HepG2 (cell line): ENCODE data around the gene FBXO33. TPM values are rescaled to one million over a fixed set of nuclear protein-coding genes. Genes with fewer than 3 reads are reported as not detected.
A peak's percentile ranks its signal among the peaks of the same experiment; 100 is the strongest.

Experiments
- FOXO1 ChIP-seq: sonication (generic); formaldehyde crosslinking; IDR thresholded peaks from 2 replicates; pipeline ENCODE4 v1.4.0; 2020; ENCODE audit warnings: missing genetic modification reagents
- KLF11 ChIP-seq: IDR thresholded peaks from 2 replicates; pipeline ENCODE4 v1.6.1; 2016; ENCODE audit warnings: missing compliant biosample characterization
- TARDBP ChIP-seq: sonication (generic); formaldehyde crosslinking; IDR thresholded peaks from 2 replicates; pipeline ENCODE4 v1.8.0; 2022; ENCODE audit warnings: mild to moderate bottlenecking, missing genetic modification reagents
- ZFP90 ChIP-seq: sonication (generic); formaldehyde crosslinking; IDR thresholded peaks from 2 replicates; pipeline ENCODE4 v1.8.0; 2022; ENCODE audit warnings: missing genetic modification reagents, mild to moderate bottlenecking, inconsistent platforms, borderline replicate concordance
- ZMYM4 ChIP-seq: sonication (generic); formaldehyde crosslinking; IDR thresholded peaks from 2 replicates; pipeline ENCODE4 v1.8.1; 2023; ENCODE audit warnings: mild to moderate bottlenecking, missing genetic modification reagents
- ZNF451 ChIP-seq: sonication (generic); formaldehyde crosslinking; IDR thresholded peaks from 2 replicates; pipeline ENCODE4 v1.5.0; 2020; ENCODE audit warnings: mild to moderate bottlenecking, missing genetic modification reagents
- ZNF564 ChIP-seq: sonication (generic); formaldehyde crosslinking; IDR thresholded peaks from 2 replicates; pipeline ENCODE4 v1.8.1; 2023; ENCODE audit warnings: mild to moderate bottlenecking, missing genetic modification reagents
- polyA plus RNA-seq, 8 experiments: library from polyadenylated mRNA; depleted of rRNA in 3 of 8; stranded (reverse) in 7 of 8; unstranded in 1 of 8; fragments of >200 nt; fragmentation: Illumina TruSeq in 4 of 8; extraction: Trizol in 4 of 8; gene quantifications; 2 replicates each; pipeline versions ENCODE4 v1.2.1 to v1.2.3, GENCODE V29; 2011 to 2016; ENCODE audit warnings: low read depth in 4 of 8, missing spikeins in 1 of 8, mixed read lengths in 1 of 8; ENCODE audit not compliant: insufficient read depth in 1 of 8
- total RNA-seq, 5 experiments: library from RNA; depleted of rRNA; stranded (reverse); fragments of >200 nt; fragmentation: Illumina TruSeq; extraction: Trizol; gene quantifications; 2 replicates each; pipeline ENCODE4 v1.2.3, GENCODE V29; 2016; ENCODE audit warnings: low read depth in 1 of 5
- TF ChIP-seq, protein P1 (sequence below), 2 experiments: sonication (generic) in 1 of 2; formaldehyde crosslinking in 1 of 2; IDR thresholded peaks; 2 replicates each; pipeline versions ENCODE4 v1.5.1 to v1.6.1; 2011 to 2020; ENCODE audit warnings: borderline replicate concordance in 1 of 2, low read depth in 1 of 2, low read length in 1 of 2, mild to moderate bottlenecking in 1 of 2, missing genetic modification reagents in 1 of 2, moderate library complexity in 1 of 2
- TF ChIP-seq, protein P2 (sequence below): sonication (generic); formaldehyde crosslinking; IDR thresholded peaks from 2 replicates; pipeline ENCODE4 v1.4.0; 2020; ENCODE audit warnings: missing genetic modification reagents, mild to moderate bottlenecking, borderline replicate concordance
- TF ChIP-seq, protein P3 (sequence below): sonication (generic); formaldehyde crosslinking; IDR thresholded peaks from 2 replicates; pipeline ENCODE4 v1.5.0; 2020; ENCODE audit warnings: mild to moderate bottlenecking, missing genetic modification reagents
- TF ChIP-seq, protein P4 (sequence below): sonication (generic); formaldehyde crosslinking; IDR thresholded peaks from 2 replicates; pipeline ENCODE4 v1.8.0; 2022; ENCODE audit warnings: mild to moderate bottlenecking, missing genetic modification reagents, moderate library complexity
- TF ChIP-seq, protein P5 (sequence below): IDR thresholded peaks from 2 replicates; pipeline ENCODE4 v1.6.1; 2016
- TF ChIP-seq, protein P6 (sequence below): IDR thresholded peaks from 2 replicates; pipeline ENCODE4 v1.4.0; 2020; ENCODE audit warnings: mild to moderate bottlenecking, missing genetic modification reagents

FBXO33 gene
- total and polyA plus RNA-seq, 2 of the 13 experiments (the other 11 are each of a cell fraction or from before 2014, with no cell fraction given): 15.5 to 16.9 TPM

DNA sequence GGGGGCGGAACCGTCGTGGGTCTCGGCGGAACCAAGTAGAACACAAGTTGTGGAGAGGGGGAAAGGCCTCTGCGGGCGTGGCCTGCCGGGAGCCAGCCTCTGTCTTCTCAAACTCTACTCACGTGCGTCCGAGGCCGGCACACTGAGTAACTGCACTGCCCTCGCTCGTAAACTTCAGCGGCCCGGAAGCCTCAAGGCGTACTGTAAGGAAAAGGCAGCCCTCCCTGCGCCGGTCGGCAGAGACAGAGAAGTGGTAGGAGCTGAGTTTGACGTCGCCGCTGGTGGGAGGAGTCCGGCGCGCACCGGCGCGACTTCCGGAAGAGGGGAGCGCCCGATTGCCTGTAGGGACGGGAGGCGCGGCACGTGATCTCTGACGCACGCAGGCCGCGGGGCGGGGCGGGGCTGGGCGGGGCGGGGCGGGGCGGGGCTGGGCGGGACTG is at the start of gene FBXO33 (continued):
- TF ChIP-seq, protein P1, sequence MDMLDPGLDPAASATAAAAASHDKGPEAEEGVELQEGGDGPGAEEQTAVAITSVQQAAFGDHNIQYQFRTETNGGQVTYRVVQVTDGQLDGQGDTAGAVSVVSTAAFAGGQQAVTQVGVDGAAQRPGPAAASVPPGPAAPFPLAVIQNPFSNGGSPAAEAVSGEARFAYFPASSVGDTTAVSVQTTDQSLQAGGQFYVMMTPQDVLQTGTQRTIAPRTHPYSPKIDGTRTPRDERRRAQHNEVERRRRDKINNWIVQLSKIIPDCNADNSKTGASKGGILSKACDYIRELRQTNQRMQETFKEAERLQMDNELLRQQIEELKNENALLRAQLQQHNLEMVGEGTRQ (IDR thresholded peaks at IDR 0.05; ENCODE audit: low read depth, low read length): peak; percentile 93
- TF ChIP-seq, protein P1 (CRISPR knock-in tag; IDR thresholded peaks at IDR 0.05; ENCODE audit: borderline replicate concordance): peak; percentile 92
- TF ChIP-seq, protein P2, sequence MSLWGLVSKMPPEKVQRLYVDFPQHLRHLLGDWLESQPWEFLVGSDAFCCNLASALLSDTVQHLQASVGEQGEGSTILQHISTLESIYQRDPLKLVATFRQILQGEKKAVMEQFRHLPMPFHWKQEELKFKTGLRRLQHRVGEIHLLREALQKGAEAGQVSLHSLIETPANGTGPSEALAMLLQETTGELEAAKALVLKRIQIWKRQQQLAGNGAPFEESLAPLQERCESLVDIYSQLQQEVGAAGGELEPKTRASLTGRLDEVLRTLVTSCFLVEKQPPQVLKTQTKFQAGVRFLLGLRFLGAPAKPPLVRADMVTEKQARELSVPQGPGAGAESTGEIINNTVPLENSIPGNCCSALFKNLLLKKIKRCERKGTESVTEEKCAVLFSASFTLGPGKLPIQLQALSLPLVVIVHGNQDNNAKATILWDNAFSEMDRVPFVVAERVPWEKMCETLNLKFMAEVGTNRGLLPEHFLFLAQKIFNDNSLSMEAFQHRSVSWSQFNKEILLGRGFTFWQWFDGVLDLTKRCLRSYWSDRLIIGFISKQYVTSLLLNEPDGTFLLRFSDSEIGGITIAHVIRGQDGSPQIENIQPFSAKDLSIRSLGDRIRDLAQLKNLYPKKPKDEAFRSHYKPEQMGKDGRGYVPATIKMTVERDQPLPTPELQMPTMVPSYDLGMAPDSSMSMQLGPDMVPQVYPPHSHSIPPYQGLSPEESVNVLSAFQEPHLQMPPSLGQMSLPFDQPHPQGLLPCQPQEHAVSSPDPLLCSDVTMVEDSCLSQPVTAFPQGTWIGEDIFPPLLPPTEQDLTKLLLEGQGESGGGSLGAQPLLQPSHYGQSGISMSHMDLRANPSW (CRISPR knock-in tag): no peak
- TF ChIP-seq ZFP90 (CRISPR knock-in tag) (peak; percentile 12; the same call in 1 of the 2 replicates), TARDBP (CRISPR knock-in tag) (0 out of 2 replicates have a peak, but pooled peaks have one; percentile 24), ZNF451 (peak; percentile 5; the same call in 1 of the 2 replicates), FOXO1 (CRISPR knock-in tag) (peak; percentile 74), ZNF564 (no peak; the same call in 1 of the 2 replicates), KLF11 (0 out of 2 replicates have a peak, but pooled peaks have one; percentile 83), ZMYM4 (CRISPR knock-in tag) (peak; percentile 87; the same call in 1 of the 2 replicates)
- TF ChIP-seq, protein P3, sequence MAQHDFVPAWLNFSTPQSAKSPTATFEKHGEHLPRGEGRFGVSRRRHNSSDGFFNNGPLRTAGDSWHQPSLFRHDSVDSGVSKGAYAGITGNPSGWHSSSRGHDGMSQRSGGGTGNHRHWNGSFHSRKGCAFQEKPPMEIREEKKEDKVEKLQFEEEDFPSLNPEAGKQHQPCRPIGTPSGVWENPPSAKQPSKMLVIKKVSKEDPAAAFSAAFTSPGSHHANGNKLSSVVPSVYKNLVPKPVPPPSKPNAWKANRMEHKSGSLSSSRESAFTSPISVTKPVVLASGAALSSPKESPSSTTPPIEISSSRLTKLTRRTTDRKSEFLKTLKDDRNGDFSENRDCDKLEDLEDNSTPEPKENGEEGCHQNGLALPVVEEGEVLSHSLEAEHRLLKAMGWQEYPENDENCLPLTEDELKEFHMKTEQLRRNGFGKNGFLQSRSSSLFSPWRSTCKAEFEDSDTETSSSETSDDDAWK (CRISPR knock-in tag): no peak
- TF ChIP-seq, protein P4, sequence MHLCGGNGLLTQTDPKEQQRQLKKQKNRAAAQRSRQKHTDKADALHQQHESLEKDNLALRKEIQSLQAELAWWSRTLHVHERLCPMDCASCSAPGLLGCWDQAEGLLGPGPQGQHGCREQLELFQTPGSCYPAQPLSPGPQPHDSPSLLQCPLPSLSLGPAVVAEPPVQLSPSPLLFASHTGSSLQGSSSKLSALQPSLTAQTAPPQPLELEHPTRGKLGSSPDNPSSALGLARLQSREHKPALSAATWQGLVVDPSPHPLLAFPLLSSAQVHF (CRISPR knock-in tag): no peak
- TF ChIP-seq, protein P5, sequence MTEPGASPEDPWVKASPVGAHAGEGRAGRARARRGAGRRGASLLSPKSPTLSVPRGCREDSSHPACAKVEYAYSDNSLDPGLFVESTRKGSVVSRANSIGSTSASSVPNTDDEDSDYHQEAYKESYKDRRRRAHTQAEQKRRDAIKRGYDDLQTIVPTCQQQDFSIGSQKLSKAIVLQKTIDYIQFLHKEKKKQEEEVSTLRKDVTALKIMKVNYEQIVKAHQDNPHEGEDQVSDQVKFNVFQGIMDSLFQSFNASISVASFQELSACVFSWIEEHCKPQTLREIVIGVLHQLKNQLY (CRISPR knock-in tag): peak; percentile 76; the same call in 1 of the 2 replicates
- TF ChIP-seq, protein P6, sequence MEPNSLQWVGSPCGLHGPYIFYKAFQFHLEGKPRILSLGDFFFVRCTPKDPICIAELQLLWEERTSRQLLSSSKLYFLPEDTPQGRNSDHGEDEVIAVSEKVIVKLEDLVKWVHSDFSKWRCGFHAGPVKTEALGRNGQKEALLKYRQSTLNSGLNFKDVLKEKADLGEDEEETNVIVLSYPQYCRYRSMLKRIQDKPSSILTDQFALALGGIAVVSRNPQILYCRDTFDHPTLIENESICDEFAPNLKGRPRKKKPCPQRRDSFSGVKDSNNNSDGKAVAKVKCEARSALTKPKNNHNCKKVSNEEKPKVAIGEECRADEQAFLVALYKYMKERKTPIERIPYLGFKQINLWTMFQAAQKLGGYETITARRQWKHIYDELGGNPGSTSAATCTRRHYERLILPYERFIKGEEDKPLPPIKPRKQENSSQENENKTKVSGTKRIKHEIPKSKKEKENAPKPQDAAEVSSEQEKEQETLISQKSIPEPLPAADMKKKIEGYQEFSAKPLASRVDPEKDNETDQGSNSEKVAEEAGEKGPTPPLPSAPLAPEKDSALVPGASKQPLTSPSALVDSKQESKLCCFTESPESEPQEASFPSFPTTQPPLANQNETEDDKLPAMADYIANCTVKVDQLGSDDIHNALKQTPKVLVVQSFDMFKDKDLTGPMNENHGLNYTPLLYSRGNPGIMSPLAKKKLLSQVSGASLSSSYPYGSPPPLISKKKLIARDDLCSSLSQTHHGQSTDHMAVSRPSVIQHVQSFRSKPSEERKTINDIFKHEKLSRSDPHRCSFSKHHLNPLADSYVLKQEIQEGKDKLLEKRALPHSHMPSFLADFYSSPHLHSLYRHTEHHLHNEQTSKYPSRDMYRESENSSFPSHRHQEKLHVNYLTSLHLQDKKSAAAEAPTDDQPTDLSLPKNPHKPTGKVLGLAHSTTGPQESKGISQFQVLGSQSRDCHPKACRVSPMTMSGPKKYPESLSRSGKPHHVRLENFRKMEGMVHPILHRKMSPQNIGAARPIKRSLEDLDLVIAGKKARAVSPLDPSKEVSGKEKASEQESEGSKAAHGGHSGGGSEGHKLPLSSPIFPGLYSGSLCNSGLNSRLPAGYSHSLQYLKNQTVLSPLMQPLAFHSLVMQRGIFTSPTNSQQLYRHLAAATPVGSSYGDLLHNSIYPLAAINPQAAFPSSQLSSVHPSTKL (CRISPR knock-in tag): peak; percentile 29
